Activated CD4-positive, alpha-beta T cell treated with anti-CD3 and anti-CD28 coated beads, Interleukin-2, Interleukin-4, amounts not matched to agents 100 ng/mL and 50 ng/mL, durations not matched to agents 16 hours and 8 hours (primary cell): ENCODE results near the gene HBG1.
"Not testable (repeated sequence)": the region's sequence is repeated elsewhere in the genome, so short reads cannot be mapped to it uniquely, and the experiment has no call there.

ENCODE experiments used
- DNase-seq: peaks from one replicate; pipeline ENCODE4 v3.0.0-alpha.2; 2020; ENCODE audit warnings: low spot score

The HBG1 gene

DNA sequence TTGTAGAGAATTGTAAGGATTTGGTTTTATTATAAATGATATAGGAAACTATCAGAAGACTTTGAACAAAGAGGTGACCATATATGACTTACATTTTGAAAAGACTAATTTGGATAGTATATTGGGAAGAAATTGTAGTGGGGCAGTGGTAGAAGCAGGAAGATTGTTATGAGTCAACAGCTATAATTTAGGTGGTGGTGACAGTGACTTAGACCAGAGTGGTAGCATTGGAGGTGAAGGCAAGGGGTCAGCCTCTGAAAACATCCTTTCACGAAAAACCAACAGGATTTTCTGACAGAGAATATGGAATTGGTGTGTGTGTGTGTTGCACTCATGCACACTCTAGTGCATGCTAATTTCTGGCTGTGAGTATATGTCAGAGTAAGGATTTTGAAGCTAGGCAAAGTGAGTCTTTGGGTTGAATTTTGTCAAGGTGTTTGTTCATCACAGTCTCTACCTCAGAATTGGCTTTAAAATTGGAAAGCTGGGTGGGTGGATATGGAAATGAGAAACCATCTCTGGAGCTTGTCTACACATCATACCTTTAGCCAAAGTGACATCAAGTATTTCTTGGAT lies 28.2 kb upstream of the HBG1 start:
- no peak for DNase-seq

DNA sequence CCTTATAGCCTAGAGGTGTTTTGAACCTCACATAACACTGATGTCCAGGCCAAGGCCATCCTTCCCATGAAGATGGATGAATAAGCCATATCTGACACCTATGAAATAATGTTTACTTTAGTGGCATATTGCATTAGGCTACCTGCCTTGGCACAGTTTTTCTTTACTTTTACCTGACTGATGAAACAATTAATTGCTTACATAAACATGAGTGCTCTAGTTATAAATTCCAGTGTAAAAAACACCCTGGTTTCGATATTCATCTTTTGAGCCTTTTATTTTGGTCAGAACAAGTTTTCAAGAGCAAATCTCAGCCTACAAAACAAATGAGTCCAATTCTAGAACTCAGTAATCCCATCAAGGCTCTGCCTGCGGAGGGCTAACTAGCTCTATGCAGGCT lies 27.0 kb upstream of the HBG1 start:
- no peak for DNase-seq

DNA sequence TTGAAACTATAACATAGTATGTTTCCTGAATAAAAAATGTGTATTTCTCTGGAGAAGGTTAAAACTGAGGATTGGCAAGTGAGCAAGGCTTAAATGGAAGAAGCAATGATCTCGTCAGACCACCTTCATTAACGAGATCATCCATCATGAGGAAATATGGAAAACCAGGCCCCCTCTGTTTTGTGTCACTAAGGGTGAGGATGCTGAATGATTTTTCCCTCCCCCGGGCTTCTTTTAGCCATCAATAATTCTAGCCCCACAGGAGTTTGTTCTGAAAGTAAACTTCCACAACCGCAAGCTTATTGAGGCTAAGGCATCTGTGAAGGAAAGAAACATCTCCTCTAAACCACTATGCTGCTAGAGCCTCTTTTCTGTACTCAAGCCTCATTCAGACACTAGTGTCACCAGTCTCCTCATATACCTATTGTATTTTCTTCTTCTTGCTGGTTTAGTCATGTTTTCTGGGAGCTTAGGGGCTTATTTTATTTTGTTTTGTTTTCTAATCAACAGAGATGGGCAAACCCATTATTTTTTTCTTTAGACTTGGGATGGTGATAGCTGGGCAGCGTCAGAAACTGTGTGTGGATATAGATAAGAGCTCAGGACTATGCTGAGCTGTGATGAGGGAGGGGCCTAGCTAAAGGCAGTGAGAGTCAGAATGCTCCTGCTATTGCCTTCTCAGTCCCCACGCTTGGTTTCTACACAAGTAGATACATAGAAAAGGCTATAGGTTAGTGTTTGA lies 25.9 kb upstream of the HBG1 start:
- DNase-seq, result no peak

DNA sequence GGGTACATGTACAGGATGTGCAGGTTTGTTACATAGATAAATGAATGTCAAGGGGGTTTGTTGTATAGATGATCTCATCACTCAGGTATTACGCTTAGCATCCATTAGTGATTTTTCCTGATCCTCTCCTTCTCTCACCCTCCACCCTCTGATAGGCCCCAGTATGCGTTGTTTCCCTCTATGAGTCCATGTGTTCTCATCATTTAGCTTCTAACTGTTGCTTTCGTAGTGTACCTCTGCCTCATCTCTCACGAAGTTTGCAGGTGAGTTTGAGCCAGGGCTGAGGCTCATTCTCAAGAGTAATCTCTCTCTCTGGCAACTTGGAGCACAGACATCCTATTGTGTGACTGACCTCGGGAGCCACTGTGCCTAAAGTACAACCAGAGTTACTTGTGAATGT lies 24.7 kb upstream of the HBG1 start:
- no peak for DNase-seq

DNA sequence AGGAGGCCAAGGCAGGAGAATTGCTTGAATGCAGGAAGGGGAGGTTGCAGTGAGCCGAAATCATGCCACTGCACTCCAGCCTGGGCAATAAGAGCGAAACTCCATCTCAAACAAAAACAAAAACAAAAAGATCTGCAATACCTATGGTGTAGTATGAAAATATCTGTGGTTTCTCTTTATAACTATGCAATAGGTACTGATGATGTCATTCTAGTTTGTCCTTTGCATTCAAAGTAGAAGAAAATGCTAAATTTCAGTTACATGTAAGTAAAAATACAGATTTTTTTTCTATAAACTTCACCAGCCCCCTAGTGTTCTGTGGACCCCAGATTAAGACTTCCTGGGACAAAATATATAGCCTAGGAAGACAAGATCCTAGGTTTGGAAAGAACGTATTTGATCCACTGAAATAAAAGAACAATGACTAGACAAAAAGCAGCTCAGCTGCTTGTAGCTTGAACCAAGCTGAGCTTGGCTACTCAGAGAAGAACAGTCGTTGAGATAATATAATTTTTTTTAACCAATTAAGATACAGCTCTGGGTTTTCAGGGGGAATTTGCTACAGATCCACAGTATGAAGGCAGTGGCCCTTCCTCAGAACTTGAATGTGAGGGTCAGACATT lies 22.8 kb upstream of the HBG1 start:
- no peak for DNase-seq

DNA sequence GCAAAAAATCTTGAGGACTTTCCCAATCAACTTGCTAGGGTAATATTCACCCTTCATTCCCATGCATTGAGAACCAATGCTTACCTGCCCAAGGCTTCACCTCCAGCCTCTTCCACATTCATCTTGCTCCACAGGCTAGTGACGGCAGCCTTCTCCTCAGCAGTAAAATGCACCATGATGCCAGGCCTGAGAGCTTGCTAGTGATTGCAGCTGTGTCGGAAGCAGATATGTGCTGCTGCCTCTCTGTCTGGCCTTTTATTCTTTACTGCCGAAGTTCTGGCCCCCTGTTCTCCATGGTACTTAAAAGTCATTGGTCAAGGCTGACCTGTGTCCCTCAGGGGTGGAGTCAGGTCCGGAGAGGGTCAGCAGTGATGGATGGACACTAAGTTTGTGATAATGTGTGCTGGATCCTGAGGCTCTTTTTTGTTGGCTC lies 20.1 kb upstream of the HBG1 start, which contains the start of gene HBE1:
Gene HBE1, minus strand, starts transcription at position 231 of the 433 bp plus-strand sequence. Its CDS starts 55 bp downstream, at position 176.
- no peak for DNase-seq

DNA sequence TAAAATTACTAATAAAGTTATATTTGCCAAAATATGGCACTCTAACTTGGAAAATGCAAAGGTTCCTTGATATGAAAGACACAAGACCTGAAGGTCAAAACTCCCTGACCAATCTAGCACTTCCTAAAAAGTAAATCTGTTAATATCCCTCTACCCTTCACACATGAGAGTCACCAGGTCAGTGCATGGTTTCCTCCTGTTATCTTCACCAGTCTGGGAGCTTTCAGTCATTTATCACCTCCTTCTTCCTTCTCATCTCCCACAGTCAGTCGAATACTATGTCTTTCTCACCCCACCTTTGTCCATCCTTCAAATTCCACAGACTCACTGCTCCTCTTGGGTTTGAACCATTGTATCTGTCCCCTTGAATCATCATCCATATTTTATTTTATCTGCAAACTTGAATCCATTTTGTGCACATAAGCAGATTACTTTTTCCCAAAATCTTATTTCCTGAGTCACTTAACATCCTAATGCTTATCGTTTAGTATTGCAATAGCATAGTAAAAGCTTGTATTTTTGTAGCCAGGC lies 17.4 kb upstream of the HBG1 start:
- DNase-seq, result no peak

DNA sequence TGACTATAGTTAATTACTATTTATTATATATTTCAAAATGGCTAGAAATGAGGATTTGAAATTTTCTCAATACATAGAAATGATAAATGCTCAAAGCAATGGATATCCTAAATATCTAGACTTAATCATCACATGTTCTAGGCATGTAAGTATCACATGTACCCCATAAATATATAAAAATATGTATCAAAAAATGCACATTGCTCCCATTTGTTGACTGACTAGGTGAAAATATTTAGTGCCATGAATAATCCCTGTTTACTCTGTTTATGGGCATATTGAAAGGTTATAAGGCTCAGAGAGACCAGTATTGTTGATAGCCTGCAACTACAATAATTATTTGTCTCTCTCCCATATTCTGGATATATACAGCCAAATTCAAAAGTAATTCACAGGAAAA lies 17.0 kb upstream of the HBG1 start:
- no peak for DNase-seq

DNA sequence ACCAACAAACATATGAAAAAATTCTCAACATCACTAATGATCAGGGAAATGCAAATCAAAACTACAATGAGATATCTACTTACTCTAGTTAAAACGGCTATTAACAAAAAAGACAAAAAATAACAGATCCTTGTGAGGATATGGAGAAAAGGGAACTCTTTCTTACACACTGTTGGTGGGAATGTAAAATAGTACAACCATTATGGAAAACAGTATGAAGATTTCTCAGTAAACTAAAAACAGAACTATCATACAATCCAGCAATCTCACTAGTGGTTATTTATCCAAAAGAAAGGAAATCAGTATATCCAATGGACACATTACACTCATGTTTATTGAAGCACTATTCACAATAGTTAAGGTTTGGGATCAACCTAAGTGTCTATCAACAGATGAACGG lies 16.2 kb upstream of the HBG1 start:
- no peak for DNase-seq

DNA sequence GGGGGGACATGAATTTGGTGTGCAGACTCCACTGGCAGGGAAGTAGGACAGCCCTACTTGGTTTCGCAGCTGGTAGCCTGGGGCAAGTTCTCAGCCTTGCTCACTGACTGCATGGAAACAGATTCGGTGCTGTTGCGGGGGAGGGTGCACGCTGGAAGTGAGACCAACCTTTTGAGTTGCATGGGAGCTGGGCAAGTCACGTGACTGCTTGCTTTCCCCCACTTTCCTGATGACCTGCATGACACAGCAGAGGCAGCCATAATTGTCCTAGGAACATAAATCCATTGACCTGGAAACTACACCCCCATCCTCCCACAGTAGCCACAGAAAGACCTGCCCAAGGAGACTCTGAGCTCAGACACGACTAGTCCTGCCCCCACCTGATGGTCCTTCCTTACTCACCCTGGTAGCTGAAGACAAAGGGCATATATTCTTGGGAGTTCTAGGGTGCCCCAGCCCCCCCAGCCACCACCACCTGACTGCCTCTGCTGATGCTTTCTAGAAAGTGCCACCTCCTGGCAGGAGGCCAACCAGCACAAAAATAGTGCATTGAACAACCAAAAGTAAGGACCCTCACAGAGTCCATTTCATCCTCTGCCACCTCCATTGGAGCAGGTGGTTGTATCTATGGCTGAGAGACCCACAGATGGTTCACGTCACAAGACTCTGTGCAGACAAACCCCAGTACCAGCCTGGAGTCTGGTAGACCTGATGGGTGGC lies 9.0 kb upstream of the HBG1 start:
- DNase-seq, result no peak

DNA sequence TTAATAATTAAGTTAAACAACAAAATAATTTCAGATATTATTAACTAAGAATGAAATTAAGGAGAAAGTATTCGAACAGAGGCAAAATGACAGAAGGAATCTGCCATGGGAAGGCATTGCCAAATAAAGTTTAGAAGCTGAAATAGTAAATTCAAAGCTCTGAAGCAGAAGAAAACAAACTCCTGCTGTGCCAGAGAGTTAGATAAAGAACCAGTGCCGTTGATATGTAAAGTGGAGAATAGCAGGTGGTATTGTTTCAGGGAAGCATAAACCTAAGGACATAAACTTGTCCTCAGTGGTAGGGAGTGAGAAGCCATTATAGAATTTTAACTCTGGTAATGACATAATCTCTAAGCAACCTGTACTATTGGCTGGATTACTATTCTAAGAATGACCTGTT lies 7.6 kb upstream of the HBG1 start:
- no peak for DNase-seq

DNA sequence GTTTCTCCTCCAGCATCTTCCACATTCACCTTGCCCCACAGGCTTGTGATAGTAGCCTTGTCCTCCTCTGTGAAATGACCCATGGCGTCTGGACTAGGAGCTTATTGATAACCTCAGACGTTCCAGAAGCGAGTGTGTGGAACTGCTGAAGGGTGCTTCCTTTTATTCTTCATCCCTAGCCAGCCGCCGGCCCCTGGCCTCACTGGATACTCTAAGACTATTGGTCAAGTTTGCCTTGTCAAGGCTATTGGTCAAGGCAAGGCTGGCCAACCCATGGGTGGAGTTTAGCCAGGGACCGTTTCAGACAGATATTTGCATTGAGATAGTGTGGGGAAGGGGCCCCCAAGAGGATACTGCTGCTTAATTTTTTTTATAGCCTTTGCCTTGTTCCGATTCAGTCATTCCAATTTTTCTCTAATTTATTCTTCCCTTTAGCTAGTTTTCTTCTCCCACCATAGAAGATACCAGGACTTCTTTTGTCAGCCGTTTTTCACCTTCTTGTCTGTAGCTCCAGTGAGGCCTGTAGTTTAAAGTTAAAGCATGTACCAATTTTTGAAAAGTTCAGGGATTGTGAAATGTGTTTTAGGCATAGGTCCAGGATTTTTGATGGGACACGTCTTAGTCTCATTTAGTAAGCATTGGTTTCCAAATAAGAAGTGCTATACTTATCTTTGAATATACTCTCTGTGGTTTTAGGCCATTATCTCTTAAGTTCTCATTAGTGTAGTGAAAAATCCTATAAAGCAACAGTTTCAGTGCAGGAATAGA lies 5.2 kb upstream of the HBG1 start, which contains the start of gene HBG2:
Gene HBG2, minus strand, starts transcription at position 136 of the 768 bp plus-strand sequence. Its CDS starts 53 bp downstream, at position 83.
- not testable (repeated sequence) for DNase-seq

DNA sequence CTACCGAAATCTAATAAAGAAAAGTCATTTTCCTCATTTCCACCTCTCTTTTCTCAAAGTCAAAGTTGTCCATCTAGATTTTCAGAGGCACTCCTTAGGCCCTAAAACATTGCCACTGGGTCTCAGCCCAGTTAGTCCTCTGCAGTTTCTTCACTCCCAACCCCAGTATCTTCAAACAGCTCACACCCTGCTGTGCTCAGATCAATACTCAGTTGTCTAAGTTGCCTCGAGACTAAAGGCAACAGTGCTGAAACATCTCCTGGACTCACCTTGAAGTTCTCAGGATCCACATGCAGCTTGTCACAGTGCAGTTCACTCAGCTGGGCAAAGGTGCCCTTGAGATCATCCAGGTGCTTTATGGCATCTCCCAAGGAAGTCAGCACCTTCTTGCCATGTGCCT lies 4.4 kb upstream of the HBG1 start:
- DNase-seq, result not testable (repeated sequence)

DNA sequence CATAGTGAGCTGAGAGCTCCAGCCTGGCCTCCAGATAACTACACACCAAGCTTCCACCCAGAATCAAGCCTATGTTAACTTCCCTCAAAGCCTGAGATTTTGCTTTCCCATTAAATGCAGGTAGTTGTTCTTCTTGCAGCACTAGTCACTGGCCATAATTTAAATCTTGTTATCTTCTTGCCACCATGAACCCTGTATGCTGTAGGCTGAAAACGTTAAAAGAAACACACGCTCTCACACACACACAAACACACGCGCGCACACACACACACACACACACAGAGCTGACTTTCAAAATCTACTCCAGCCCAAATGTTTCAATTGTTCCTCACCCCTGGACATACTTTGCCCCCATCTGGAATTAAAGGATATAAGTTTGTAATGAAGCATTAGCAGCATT lies 3.8 kb upstream of the HBG1 start:
- not testable (repeated sequence) for DNase-seq

DNA sequence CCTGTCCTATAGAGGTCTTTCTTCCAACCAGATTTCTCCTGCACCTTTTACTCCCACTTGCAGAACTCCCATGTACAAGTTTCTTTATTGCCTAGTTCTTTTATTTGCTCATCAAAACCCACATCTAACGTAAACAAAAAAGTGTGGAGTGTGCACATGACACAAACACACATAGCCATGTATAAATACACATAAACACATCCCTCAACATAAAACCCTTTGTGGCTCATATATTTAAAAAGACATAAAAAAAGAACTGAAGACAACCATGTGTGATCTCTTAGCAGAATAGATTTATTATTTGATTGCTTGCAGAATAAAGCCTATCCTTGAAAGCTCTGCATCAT lies 3.2 kb upstream of the HBG1 start:
- DNase-seq, result no peak

DNA sequence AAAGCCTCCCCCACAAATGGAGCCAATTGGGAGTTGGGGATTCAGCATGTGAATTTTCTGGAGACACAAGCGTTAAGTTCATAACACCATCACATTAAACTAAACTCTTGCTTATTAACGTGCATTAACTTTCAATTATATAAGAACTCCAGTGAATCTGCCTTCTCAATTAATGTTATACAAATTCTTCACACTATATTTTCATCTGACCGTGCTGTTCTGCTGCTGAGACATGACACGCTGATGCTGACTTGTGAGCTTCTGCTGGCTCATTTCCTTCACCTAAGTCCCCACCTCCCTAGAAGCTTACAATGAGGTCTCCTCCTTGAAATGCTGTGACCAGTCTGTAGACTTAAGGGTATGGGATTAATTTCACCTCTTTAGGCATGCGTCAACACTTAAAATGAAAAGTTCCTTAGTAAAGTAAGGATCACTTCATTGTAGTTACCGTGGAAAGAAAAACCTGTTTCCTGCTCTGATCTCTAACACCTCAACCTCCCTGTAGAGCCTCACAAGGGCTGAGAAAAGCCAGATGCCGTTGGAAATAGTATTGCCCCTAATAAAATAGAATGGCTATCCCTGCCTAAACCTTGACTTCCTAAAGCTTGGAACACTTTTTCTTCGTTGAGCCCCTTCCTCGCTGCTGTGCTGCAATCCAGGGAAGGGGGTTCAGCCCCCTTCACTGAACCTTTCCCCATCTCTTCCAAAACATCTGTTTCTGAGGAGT lies 2.7 kb upstream of the HBG1 start:
- no peak for DNase-seq

DNA sequence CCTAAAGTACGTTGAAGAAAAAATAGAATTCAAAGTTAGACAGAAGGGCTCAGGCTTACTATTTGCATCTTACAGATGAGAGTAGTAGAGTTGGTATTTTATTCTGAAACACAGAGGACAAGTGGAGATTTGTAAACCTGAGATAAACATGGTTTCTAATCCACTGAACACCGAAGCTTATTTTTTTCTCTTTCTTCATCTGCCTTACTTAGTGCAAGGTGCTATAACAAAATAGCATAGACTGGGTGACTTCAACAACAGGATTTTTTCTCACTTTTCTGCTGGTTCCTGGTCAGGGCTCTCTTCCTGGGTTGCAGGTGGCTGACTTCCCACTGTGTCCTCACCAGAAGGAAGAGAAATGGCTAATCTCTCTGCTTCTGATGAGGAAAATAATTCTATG lies 2.1 kb upstream of the HBG1 start:
- DNase-seq, result no peak

DNA sequence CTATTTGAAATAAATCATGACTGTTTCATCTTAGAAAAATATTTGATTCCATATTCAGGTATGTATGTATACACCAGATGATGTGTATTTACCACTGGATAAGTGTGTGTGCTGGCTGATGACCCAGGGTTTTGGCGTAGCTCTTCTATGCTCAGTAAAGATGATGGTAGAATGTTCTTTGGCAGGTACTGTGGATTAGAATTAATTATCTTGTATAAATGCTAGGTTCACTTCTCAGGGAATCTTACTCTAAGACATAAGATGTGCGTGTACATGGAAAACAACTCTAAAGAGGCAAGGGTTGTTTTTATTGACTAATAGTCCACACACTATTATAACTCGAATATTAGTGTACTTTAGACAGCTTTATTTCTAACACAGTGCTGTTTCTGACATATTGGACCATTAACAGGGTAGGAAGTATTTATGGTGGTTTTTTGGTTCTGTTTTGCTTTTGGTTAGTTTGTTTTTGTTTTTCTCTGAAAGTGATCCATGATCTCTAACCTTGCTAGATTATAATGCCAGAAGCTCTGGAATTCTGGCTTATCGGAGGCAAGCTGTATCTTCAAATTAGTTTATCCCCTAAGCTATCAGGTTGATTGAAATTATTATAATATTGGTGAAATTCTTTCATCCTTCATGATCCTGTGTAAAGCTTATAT lies 1.0 kb upstream of the HBG1 start:
- DNase-seq, result no peak

DNA sequence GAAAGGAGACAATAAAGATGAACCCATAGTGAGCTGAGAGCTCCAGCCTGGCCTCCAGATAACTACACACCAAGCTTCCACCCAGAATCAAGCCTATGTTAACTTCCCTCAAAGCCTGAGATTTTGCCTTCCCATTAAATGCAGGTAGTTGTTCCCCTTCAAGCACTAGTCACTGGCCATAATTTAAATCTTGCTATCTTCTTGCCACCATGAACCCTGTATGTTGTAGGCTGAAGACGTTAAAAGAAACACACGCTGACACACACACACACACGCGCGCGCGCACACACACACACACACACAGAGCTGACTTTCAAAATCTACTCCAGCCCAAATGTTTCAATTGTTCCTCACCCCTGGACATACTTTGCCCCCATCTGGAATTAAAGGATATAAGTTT lies 1.2 kb downstream of the HBG1 start:
- DNase-seq, result not testable (repeated sequence)

DNA sequence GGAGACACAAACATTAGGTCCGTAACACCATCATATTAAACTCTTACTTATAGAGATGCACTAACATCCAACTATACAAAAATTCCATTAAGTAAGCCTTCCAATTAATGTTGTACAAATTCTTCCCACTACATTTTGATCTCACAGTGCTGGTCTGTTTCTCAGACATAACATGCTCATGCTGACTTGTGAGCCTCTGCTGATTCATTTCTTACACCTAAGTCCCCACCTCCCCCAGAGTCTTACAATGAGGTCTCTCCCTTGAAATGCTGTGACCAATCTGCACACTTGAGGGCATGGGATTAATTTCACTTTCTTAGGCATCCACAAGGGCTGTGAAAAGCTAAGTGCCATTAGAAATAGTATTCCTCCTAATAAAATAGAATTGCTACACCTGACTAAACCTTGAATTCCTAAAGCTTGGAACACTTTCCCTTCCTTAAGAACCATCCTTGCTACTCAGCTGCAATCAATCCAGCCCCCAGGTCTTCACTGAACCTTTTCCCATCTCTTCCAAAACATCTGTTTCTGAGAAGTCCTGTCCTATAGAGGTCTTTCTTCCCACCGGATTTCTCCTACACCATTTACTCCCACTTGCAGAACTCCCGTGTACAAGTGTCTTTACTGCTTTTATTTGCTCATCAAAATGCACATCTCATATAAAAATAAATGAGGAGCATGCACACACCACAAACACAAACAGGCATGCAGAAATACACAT lies 2.0 kb downstream of the HBG1 start:
- no peak for DNase-seq
